DOHH2 (cell line): ENCODE data around the gene NR3C2.

ENCODE experiments used
- H3F3A ChIP-seq: fragments of 200-600 bp; sonication (generic), shearing (Covaris generic); 2 replicates; pipeline ENCODE4 v1.6.0; 2016; ENCODE audit warnings: antibody characterized with exemption, mild to moderate bottlenecking; ENCODE audit not compliant: control insufficient read depth, insufficient read depth
- H3K27ac ChIP-seq: fragments of 200-600 bp; sonication (generic); 2 replicates; pipeline ENCODE4 v1.5.1; 2014; ENCODE audit warnings: low read depth, mild to moderate bottlenecking, low read length, moderate library complexity
- H3K27me3 ChIP-seq: fragments of 200-600 bp; sonication (generic); 2 replicates; pipeline ENCODE4 v1.6.1; 2014; ENCODE audit warnings: mild to moderate bottlenecking, low read length, mixed read lengths; ENCODE audit not compliant: control insufficient read depth
- H3K36me3 ChIP-seq: fragments of 200-600 bp; sonication (generic); 2 replicates; pipeline ENCODE4 v1.6.1; 2014; ENCODE audit warnings: mild to moderate bottlenecking, low read length, moderate library complexity, mixed read lengths; ENCODE audit not compliant: control insufficient read depth
- H3K4me1 ChIP-seq: fragments of 200-600 bp; sonication (generic); 2 replicates; pipeline ENCODE4 v1.6.1; 2014; ENCODE audit warnings: mild to moderate bottlenecking, low read length, mixed read lengths; ENCODE audit not compliant: control insufficient read depth
- H3K4me2 ChIP-seq: fragments of 200-600 bp; sonication (generic); 2 replicates; pipeline ENCODE4 v1.6.0; 2014; ENCODE audit warnings: mild to moderate bottlenecking, low read length, moderate library complexity
- H3K4me3 ChIP-seq: fragments of 200-600 bp; sonication (generic); 2 replicates; pipeline ENCODE4 v1.5.1; 2014; ENCODE audit warnings: mild to moderate bottlenecking, low read length, mixed read lengths
- H3K79me2 ChIP-seq: fragments of 200-600 bp; sonication (generic); 2 replicates; pipeline ENCODE4 v1.6.1; 2014; ENCODE audit warnings: mild to moderate bottlenecking, low read length, mixed read lengths; ENCODE audit not compliant: control insufficient read depth
- H3K9me2 ChIP-seq: fragments of 200-600 bp; sonication (generic); replicated peaks from 2 replicates; pipeline ENCODE4 v1.6.1; 2014; ENCODE audit warnings: mild to moderate bottlenecking, low read length, mixed read lengths; ENCODE audit not compliant: control insufficient read depth
- H3K9me3 ChIP-seq: fragments of 200-600 bp; sonication (generic); 2 replicates; pipeline ENCODE4 v1.6.1; 2014; ENCODE audit warnings: antibody characterized with exemption, low read length, mixed read lengths; ENCODE audit not compliant: control insufficient read depth, insufficient read depth
- H4K20me1 ChIP-seq: fragments of 200-600 bp; sonication (generic); 2 replicates; pipeline ENCODE4 v1.6.0; 2014; ENCODE audit warnings: low read depth, mild to moderate bottlenecking, antibody characterized with exemption, low read length, moderate library complexity; ENCODE audit not compliant: control insufficient read depth, insufficient read depth
- CTCF ChIP-seq: fragments of 200-600 bp; sonication (generic); IDR thresholded peaks from one replicate; pipeline ENCODE4 v1.5.1; 2014; ENCODE audit warnings: antibody characterized with exemption, mild to moderate bottlenecking, low read depth, low read length; ENCODE audit not compliant: poor library complexity, severe bottlenecking
- EZH2phosphoT487 ChIP-seq: fragments of 200-600 bp; sonication (generic); IDR thresholded peaks from 2 replicates; pipeline ENCODE4 v1.6.1; 2017; ENCODE audit warnings: borderline replicate concordance, mild to moderate bottlenecking, antibody characterized with exemption, low read length, moderate library complexity, mixed read lengths

NR3C2 gene

GRCh38 chr4:148412460-148412994, 29.7 kb downstream of the NR3C2 start:
- H3K9me2 ChIP-seq, result no peaks in the 10 kb centered on the region
- H3K4me2 ChIP-seq, result no peak overlapping the region
- no peaks in the 10 kb centered on the region for H3K9me3 ChIP-seq
- H3K27me3 ChIP-seq, result no peaks in the 10 kb centered on the region
- H3K4me3 ChIP-seq, result no peak overlapping the region
- H3K36me3 ChIP-seq, result no peaks in the 10 kb centered on the region
- TF ChIP-seq CTCF (no peak), EZH2phosphoT487 (no peak)
- H3K79me2 ChIP-seq, result no peaks in the 10 kb centered on the region
- no peaks in the 10 kb centered on the region for H3K4me1 ChIP-seq
- no peak overlapping the region for H3K27ac ChIP-seq
- H3F3A ChIP-seq, result no peaks in the 10 kb centered on the region
- H4K20me1 ChIP-seq, result no peaks in the 10 kb centered on the region

GRCh38 chr4:148405161-148405893, 36.9 kb downstream of the NR3C2 start:
- H3K9me2 ChIP-seq, result no peaks in the 10 kb centered on the region
- TF ChIP-seq CTCF (no peak), EZH2phosphoT487 (no peak)

GRCh38 chr4:148398988-148399387, 43.2 kb downstream of the NR3C2 start:
- Histone ChIP-seq H3K4me1 (no peaks in the 10 kb centered on the region), H3K4me3 (no peak overlapping the region), H4K20me1 (no peaks in the 10 kb centered on the region), H3K4me2 (no peak overlapping the region), H3K79me2 (no peaks in the 10 kb centered on the region), H3K27me3 (no peaks in the 10 kb centered on the region), H3K36me3 (no peaks in the 10 kb centered on the region), H3K9me2 (no peaks in the 10 kb centered on the region), H3F3A (no peaks in the 10 kb centered on the region), H3K27ac (no peak overlapping the region), H3K9me3 (no peaks in the 10 kb centered on the region)
- no peak for TF ChIP-seq CTCF
- no peak for TF ChIP-seq EZH2phosphoT487

More at GRCh38 chr4:148405161-148405893, 36.9 kb downstream of the NR3C2 start:
- H3F3A ChIP-seq, result no peaks in the 10 kb centered on the region
- H3K27me3 ChIP-seq, result no peaks in the 10 kb centered on the region
- H3K4me1 ChIP-seq, result no peaks in the 10 kb centered on the region
- no peaks in the 10 kb centered on the region for H3K36me3 ChIP-seq
- H3K9me3 ChIP-seq, result no peaks in the 10 kb centered on the region
- no peak overlapping the region for H3K27ac ChIP-seq
- H4K20me1 ChIP-seq, result no peaks in the 10 kb centered on the region
- H3K4me3 ChIP-seq, result no peak overlapping the region
- H3K79me2 ChIP-seq, result no peaks in the 10 kb centered on the region
- H3K4me2 ChIP-seq, result no peak overlapping the region
